Stimulated activated CD4-positive, alpha-beta T cell treated with anti-CD3 and anti-CD28 coated beads, Interleukin-4, amount 100 ng/mL, for 4 hours (primary cell): ENCODE results near the gene CCNQ.

ENCODE experiments used
- DNase-seq, 2 experiments: peaks; one replicate each; pipeline ENCODE4 v3.0.0-alpha.2; 2020

CCNQ gene

GRCh38 chrX:153595859-153596857 is 2.8 kb downstream of the CCNQ start:
- no peak for DNase-seq

DNA sequence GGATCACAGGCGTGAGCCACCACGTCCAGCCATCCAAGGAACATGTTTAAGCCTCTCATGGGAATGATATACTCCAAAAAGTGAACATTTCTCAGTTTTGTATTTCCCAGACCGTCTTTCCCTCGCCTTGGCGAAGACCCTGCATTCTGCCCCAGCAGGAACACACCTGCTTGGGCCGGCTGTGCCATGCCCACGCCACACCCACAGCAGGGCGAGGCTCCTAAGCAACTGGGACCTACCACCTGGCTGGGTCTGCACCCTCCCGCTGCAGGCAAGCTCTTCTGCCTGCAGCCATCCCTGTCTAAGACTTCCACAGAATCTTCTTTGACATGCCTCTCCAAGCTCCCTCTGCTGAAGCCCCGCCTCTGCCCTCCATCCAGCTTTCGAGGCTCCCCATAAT is 3.6 kb downstream of the CCNQ start:
- DNase-seq = no peak

DNA sequence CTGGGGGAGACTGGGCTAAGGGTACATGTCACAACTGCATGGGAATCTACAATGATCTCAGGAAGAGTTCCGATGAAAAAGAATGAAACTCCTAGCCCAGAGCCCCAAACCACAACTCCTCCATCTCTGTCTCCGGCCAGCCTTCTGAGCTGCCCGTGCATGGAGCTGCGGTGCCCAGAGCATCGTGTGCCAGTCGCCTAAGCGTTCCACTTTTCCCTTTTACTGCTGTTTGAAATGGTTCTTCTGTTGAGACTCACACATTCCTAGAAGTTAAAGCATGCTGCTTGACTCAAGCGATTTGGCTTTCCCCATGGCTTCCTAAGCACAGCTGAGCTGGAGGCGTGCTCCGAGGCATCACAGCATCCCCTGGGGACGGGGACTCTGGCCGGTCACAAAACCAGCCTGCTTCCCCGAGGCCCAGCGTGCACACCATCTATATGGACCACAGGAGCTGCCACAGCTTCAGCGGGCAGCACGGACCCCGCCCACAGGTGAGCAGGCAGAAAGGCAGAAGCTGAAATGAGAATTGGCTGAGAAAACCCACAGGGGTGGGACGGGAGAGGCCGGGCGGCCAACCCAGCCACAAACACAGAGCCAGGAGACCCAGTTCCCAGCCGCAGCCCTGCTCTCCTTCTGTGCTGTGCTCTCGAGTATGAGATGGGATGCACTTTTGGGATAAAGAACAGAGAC is 5.0 kb downstream of the CCNQ start:
- DNase-seq = no peak

GRCh38 chrX:153592966-153593688 is 5.8 kb downstream of the CCNQ start:
- no peak for DNase-seq

- DNase-seq = no peak
Measured at GRCh38 chrX:153592091-153592833, 6.7 kb downstream of the CCNQ start.

DNA sequence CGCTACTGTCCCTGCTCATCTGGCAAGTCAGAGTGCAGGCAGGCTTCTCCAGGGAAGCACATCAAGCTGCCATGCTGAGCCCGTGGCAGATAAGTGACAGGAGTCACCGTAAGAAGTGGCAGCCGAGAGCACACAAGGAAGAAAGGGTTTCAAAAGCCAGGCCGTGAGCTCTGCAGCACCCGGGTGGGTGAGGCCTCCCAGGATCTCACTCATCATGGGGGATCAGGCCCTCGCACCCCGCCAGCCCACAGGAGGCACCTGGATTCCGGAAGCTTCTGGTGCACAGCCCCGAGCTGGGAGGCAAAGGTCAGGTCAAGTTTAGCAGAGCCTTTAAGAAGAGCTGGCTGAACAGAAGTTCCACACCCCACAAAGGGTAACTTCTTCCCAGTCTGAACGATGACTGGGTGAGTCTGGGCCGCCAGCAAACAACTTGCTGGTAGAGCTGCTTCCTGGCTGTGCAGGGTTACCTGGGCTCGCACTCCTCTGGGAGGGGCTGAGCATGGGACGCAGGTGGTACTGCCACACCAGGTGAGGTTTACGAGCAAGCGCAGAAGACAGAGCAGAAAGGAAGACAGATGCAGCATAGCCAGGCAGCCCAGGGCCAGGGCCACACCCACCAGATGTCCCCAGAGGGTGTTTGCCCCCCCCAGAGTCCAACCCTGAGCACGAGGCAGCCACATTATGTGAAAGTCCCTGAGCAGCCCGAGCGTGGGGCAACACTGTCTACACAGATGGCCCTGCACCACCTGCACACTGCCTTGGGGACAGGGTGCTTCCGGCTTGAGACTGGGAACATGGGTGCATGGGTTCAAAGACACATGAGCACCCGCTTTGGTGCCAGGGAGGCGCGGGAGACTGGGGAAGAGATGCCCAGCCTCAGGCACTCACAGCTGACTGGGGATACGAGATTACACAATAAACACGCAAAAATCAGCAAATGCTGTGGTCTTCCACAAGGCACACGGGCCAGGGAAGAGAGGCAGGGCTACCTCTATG is 7.7 kb downstream of the CCNQ start:
- DNase-seq = no peak

- no peak for DNase-seq
Measured at GRCh38 chrX:153588782-153589446, 10.0 kb downstream of the CCNQ start.

DNA sequence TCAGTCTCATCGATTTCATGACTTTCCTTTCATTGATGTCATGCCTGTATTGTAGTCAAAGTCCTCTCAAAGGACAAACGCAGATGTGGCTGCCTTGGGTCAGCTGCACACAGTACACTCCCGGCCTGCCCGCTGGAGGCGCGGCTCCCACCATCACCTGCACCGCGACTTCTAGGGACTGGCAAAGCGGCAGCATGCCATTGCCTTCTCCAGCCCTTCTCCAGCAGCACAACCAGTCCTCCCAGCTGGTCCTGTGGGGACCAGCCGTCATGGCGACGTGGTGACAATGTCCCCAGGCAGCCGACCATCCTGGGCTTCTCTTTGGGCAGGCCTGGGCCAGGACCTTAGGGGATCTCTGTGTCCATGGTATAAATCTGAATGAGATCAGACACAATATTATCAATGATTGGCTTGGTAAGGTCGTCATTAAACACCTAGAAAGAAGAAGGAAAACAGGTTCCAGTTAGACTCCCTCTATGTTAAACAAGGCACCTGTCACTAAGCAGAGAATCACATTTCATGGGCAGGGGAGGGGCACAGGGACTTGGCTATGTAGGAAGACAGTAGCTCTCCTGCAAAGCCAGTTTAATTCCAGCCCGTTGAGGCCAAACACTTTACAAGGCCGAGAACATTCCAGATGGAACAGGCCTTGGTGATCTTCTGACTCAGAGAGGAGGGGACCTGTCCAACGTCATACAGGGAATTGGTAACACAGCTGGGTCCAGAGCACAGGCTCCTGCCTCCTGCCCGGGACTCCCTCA is 10.7 kb downstream of the CCNQ start:
- DNase-seq = no peak

- no peak for DNase-seq
Measured at GRCh38 chrX:153587342-153587741, 11.6 kb downstream of the CCNQ start.

DNA sequence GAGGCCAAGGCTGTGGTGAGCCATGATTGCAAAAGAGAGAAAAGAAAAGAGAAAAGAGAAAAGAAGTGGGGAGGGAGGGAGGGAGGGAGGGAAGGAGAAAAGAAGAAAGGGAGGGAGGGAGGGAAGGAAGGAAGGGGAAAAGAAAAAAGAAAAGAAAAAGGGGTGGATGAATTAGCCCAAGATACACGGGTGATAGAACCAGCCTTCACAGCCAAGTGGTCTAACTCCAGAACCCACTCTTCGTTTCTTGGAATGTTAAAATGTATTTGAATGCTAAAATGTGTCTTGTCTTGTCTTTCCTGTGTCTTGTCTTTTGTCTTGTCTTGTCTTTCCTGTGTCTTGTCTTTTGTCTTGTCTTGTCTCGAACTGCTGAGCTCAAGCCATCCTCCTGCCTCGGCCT is 13.1 kb downstream of the CCNQ start:
- DNase-seq = no peak

DNA sequence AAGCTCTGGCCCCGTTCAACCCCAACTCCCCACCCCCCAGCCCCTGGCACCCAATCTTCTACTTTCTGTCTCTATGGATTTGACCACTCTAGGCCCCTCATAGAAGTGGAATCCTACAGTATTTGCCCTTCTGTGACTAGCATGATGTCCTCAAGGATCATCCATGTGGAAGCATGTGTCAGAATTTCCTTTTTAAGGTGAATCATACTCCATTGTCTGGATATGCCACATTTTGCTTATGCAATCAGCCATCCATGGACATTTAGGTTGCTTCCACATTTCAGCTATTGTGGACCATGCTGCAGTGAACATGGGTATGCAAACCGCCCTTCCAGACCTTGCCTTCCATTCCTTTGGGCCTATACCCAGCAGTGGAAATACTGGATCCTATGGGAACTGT is 15.5 kb downstream of the CCNQ start:
- DNase-seq = no peak

DNA sequence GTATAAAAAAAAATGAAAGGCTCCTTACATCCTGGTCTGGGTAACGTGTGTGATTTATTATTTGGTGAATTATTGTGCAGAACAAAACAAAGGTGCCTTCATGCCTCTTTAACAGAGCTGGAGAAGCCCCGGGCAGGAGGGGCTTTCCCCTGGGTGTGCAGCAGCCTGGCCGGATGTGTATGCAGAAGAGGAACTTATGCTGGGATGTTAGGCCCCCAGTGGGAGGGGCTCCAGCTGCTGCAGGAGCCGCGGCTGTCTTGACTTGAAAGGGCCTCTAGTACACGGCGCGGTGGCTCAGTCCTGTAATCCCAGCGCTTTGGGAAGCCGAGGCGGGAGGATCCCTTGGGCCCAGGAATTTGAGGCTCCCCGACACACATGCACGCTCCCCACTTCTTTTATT is 16.0 kb downstream of the CCNQ start:
- DNase-seq = peak; percentile 53 to 65

GRCh38 chrX:153580700-153581386 is 18.1 kb downstream of the CCNQ start:
- no peak for DNase-seq

- DNase-seq = no peak
Measured at GRCh38 chrX:153578889-153579288, 20.1 kb downstream of the CCNQ start.

GRCh38 chrX:153578200-153578835 is 20.6 kb downstream of the CCNQ start:
- DNase-seq = no peak

- DNase-seq = no peak
Measured at GRCh38 chrX:153576961-153577360, 22.0 kb downstream of the CCNQ start.

DNA sequence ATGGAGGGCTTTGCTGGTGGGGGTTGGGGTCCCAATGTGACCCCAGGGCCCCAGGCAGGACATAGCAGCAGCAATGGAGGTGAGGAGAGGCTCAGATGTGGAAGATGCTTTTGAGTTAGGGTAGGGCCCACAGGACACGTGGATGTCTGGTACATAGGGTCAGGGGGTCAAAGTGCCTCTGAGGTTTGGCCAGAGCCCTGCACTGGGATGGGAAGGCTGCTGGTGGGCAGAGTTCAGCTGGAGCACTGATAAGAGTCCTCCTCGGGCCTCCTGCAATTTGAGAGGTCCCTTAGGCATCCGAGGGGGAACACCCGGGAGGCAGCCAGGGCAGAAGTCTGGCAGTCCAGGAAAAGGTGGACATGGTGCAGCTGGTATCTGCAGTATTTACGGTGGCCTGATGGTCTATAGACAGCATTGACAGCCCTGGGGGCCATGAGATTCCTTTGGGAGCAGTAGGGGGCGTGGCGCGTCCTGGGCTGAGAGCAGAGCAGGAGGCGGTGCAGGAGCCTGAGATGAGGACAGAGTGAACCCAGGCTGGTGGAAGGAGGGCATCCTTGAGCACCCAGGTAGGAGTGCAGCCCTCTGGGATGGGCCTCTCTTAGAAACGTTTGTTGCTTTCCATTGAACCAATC is 22.6 kb downstream of the CCNQ start:
- DNase-seq = no peak

DNA sequence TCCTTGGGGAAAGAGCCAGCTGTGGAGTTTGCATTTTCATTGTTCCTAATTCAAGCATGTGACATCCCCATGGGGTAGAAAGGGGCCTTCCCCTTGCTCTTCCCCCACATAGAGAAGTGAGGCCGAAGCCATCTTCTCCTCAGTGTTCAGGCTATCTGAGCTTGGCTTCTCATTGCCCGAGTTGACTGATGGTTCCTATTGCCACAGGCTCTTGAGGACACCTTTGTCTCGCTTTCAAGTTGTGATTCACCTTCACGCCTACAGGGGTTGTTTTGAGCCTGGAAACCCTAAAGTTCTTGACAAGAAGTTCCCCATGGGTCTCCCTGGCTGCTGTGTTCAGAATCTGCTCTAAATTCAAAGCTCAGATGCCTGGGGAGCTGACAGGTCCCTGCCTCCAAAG is 25.0 kb downstream of the CCNQ start:
- no peak for DNase-seq
